A549 (cell line): ENCODE measurements around the gene NMNAT2.

Experiments used
- ATOH8 ChIP-seq: fragments of 250-450 bp; sonication (Bioruptor Pico); IDR thresholded peaks from 2 replicates; pipeline ENCODE4 v1.5.0; 2020; ENCODE audit warnings: low read depth, mild to moderate bottlenecking, moderate library complexity
- CHD2 ChIP-seq: fragments of 150-350 bp; IDR thresholded peaks from 2 replicates; pipeline ENCODE4 v1.6.1; 2014; ENCODE audit warnings: low read length; ENCODE audit not compliant: partially characterized antibody
- JUN ChIP-seq, 2 experiments: fragments of >200 bp; sonication (Bioruptor Twin); formaldehyde crosslinking; IDR thresholded peaks; 2 replicates in 1 of 2; 3 replicates in 1 of 2; pipeline ENCODE4 v1.6.1; 2016 to 2017
- SMC3 ChIP-seq: fragments of >200 bp; sonication (Bioruptor Twin); formaldehyde crosslinking; IDR thresholded peaks from 3 replicates; pipeline ENCODE4 v1.6.1; 2018; ENCODE audit warnings: inconsistent platforms
- USF2 ChIP-seq: fragments of 450-650 bp; IDR thresholded peaks from 2 replicates; pipeline ENCODE4 v1.6.1; 2014; ENCODE audit warnings: antibody characterized with exemption
- TF ChIP-seq, protein P1 (sequence below): fragments of >200 bp; sonication (Bioruptor Twin); formaldehyde crosslinking; IDR thresholded peaks from 3 replicates; pipeline ENCODE4 v1.5.1; 2016
- TF ChIP-seq, protein P2 (sequence below): fragments of 200-600 bp; sonication (generic); IDR thresholded peaks from 2 replicates; pipeline ENCODE4 v1.6.1; 2016; ENCODE audit warnings: antibody characterized with exemption, mild to moderate bottlenecking, moderate library complexity
- TF ChIP-seq, protein P3 (sequence below): fragments of 250-450 bp; sonication (Bioruptor Pico); IDR thresholded peaks from 2 replicates; pipeline ENCODE4 v1.5.0; 2021; ENCODE audit warnings: mild to moderate bottlenecking, moderate library complexity, borderline replicate concordance

DNA sequence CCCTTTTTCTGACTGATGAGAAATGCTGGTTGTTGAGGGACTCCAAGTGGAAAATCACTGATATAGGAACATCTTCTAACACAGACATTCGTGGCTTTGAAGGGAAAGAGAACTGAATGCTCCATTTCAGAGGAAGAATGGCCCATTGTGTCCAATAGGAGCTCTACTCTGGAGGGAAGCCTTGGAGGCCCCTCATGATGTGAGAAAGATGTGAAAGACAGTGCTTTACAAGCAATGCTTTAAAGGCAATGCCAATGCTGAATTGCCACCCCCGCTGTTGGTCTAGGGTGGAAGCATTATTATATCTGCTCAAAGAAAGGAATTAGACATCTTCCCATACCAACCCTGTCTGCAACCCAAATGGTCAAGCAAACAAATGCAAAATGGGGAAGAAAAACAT is 13.7 kb downstream of the NMNAT2 start:
- TF ChIP-seq USF2: no peak
- TF ChIP-seq, protein P1, sequence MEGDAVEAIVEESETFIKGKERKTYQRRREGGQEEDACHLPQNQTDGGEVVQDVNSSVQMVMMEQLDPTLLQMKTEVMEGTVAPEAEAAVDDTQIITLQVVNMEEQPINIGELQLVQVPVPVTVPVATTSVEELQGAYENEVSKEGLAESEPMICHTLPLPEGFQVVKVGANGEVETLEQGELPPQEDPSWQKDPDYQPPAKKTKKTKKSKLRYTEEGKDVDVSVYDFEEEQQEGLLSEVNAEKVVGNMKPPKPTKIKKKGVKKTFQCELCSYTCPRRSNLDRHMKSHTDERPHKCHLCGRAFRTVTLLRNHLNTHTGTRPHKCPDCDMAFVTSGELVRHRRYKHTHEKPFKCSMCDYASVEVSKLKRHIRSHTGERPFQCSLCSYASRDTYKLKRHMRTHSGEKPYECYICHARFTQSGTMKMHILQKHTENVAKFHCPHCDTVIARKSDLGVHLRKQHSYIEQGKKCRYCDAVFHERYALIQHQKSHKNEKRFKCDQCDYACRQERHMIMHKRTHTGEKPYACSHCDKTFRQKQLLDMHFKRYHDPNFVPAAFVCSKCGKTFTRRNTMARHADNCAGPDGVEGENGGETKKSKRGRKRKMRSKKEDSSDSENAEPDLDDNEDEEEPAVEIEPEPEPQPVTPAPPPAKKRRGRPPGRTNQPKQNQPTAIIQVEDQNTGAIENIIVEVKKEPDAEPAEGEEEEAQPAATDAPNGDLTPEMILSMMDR: no peak
- no peak for TF ChIP-seq CHD2
- TF ChIP-seq, protein P2, sequence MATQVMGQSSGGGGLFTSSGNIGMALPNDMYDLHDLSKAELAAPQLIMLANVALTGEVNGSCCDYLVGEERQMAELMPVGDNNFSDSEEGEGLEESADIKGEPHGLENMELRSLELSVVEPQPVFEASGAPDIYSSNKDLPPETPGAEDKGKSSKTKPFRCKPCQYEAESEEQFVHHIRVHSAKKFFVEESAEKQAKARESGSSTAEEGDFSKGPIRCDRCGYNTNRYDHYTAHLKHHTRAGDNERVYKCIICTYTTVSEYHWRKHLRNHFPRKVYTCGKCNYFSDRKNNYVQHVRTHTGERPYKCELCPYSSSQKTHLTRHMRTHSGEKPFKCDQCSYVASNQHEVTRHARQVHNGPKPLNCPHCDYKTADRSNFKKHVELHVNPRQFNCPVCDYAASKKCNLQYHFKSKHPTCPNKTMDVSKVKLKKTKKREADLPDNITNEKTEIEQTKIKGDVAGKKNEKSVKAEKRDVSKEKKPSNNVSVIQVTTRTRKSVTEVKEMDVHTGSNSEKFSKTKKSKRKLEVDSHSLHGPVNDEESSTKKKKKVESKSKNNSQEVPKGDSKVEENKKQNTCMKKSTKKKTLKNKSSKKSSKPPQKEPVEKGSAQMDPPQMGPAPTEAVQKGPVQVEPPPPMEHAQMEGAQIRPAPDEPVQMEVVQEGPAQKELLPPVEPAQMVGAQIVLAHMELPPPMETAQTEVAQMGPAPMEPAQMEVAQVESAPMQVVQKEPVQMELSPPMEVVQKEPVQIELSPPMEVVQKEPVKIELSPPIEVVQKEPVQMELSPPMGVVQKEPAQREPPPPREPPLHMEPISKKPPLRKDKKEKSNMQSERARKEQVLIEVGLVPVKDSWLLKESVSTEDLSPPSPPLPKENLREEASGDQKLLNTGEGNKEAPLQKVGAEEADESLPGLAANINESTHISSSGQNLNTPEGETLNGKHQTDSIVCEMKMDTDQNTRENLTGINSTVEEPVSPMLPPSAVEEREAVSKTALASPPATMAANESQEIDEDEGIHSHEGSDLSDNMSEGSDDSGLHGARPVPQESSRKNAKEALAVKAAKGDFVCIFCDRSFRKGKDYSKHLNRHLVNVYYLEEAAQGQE: no peak
- TF ChIP-seq, protein P3, sequence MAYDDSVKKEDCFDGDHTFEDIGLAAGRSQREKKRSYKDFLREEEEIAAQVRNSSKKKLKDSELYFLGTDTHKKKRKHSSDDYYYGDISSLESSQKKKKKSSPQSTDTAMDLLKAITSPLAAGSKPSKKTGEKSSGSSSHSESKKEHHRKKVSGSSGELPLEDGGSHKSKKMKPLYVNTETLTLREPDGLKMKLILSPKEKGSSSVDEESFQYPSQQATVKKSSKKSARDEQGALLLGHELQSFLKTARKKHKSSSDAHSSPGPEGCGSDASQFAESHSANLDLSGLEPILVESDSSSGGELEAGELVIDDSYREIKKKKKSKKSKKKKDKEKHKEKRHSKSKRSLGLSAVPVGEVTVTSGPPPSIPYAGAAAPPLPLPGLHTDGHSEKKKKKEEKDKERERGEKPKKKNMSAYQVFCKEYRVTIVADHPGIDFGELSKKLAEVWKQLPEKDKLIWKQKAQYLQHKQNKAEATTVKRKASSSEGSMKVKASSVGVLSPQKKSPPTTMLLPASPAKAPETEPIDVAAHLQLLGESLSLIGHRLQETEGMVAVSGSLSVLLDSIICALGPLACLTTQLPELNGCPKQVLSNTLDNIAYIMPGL (CRISPR knock-in tag): no peak
- no peak for TF ChIP-seq ATOH8 (CRISPR knock-in tag)
- TF ChIP-seq JUN (IDR thresholded peaks at IDR 0.05): no peak
- TF ChIP-seq SMC3: no peak
